NCI-H2227 treated with DMSO at 0.1 percent for 48 hours (cell line): ENCODE data around the gene SIK3.
"Not testable (repeated sequence)": the region's sequence is repeated elsewhere in the genome, so short reads cannot be mapped to it uniquely, and the experiment has no call there.

Experiments used
- DNase-seq: peaks from one replicate; lab custom pipeline; 2025; lab: John Stamatoyannopoulos, UW

Gene SIK3

GRCh38 chr11:116825854-116826750 is 272.1 kb downstream of the SIK3 start:
- DNase-seq = no peak

DNA sequence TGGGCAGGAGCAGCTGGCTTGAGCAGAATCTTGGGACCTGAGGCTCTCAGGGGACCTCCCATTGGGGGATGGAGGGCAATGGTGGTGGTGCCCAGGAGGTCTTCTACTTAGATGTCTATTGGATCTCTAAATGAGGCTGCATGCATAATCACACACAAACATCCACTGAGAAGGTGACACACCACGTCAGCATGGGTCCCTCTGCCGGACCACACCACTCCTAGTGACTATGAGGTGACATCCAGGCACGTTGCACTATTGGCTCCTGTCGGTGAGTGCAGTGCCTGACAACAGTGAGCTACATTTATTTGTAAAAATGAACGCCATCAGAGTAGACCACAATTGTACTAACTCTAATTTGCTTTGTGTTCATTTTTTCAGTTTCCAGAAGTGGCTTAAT is 272.8 kb downstream of the SIK3 start:
- no peak for DNase-seq

DNA sequence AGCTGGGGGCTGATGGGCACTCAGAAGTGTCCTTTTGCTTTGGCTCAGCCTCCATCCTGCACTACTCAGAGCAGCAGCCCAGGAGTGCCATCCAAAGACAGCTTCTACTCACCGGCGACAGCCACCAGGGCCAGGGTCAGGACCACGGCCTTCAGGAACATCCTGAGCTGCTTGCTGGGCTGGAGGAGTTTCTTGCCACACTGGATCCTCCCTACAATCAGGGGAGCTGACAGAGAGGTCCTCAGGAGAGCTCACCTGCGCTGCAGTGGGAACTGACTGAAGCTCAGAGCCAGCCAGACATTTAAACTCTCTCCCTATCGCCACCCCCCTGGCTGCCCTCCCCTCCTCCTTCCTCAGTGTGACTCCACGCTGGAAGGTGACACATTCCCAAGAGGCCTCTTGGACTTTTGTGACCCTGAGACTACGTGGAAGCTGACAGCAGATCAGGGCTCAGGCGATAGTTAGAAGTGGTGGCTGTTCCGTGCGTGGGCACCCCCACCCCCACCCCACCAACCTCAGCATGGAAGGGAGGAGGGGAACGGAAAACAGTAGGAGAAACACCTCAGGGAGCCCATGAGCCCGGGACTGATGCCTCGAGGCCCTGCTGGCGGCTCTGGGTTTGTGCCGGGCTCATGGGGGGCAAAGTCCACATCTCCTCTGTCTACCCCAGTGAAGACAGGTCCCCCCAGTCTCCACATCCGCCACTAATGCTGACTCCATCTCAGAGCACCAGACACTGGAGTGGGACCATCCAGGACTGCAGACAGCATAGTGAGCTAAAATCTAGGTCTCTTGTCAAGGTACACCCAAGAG is 275.0 kb downstream of the SIK3 start, which contains the start of gene APOA4:
TSS of gene APOA4 (minus strand) at position 274 of the 813 bp plus-strand sequence. CDS start at position 161, 113 bp downstream.
- DNase-seq = no peak

- no peak for DNase-seq
These were observed 275.7 kb downstream of the SIK3 start for GRCh38 chr11:116822575-116822974.

DNA sequence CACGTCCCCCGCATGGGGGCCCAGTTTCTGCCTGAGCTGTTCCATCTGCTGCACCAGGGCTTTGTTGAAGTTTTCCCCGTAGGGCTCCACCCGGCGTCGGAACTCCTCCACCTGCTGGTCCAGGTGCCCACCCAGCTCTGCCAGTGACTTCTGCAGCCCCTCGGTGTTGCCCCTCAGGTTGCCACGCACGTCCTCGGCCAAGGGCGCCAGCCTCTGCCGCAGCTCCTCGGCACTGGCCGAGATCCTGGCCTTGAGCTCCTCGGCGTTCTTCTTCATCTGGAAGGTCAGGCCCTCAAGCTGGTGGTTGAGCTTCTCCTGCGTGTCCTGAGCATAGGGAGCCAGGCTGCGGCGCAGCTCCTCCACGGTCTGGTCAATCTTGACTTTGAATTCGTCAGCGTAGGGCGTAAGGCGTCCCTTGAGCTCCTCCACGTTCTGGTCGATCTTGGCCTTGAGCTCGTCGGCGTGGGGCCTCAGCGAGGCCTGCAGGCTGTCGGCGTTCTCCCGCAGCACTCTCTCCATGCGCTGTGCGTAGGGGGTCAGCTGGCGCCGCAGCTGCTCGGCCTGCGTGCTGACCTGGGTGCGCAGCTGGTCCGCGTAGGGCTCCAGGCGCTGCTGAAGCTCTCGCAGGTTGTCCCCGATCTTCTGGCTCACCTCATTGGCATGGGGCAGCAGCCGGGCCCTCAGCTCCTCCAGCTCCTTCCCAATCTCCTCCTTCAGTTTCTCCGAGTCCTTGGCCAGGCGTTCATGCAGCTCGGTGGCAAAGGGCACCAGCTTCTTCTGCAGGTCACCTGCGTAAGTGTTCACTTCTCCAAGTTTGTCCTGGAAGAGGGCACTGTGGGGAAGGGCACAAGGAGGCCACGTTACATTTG is 276.9 kb downstream of the SIK3 start:
- no peak for DNase-seq

- DNase-seq = no peak
These were observed 279.2 kb downstream of the SIK3 start for GRCh38 chr11:116819049-116819448.

DNA sequence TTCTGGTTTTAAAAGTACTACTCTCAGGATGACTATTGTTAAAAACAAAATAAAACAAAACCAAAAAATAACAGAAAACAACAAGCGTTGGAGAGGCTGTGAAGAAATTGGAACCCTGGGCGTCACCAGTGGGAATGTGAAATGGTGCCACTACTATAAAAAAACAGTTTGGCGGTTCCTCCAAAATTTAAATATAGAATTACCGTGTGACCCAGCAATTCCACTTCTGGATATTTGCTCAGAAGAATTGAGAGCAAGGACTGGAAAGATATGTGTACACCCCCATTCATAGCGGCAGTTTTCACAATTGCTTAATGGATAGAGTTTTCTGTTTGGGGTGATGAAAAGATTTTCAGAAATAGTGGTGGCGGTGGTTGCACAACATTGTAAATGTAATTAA is 283.7 kb downstream of the SIK3 start:
- no peak for DNase-seq

- no peak for DNase-seq
These were observed 284.3 kb downstream of the SIK3 start for GRCh38 chr11:116813781-116814471.

DNA sequence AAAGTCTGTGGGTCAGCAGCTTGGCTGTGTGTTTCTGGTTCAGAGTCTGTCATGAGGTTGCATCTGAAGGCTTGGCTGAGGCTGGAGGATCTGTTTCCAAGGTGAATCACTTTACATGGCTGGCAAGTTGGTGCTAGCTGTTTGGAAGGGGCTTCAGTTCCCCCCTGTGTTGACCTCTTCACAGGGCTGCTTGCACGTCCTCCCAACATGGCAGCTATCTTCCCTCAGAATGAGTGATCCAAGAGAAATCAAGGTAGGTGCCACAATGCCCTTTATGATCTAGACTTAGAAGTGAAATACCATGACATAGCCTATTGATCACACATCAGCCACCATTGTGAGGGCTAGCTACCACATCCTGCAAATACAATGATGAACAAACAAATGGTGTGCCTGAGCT is 285.1 kb downstream of the SIK3 start:
- no peak for DNase-seq

DNA sequence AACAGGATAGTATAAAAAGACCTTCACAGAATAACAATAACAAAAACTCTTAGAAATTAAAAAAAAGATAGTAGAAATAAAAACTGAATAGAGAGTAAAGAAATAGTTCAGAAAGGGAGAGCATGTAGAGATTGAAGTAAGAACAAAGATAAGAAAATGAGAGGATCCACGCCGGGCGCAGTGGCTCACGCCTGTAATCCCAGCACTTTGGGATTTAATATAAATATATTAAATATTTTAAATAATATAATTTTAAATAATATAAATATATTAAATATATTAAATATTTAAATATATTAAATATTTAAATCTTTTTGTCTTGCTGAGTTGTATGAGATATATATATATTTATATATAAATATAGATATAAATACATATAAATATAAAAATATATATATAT is 286.1 kb downstream of the SIK3 start:
- DNase-seq = no peak

DNA sequence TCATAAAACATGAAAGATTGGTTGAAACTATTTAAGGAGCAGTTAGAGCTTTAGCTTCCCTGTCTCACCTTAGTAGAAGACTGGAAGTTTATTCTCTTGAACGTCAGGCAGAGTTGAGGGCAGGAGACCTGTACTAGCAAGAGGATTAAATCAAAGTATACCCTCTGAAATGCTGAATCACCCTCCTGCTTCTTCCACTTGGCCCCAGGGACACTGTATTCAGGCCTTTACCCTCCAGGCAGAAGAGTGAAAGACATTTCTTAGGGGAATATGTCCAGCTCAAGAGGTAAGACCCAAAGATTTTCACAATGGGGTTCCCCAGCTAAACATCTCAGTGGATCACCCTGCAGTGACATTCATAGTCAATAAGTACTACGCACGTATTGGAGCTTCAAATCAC is 287.0 kb downstream of the SIK3 start:
- DNase-seq = no peak

DNA sequence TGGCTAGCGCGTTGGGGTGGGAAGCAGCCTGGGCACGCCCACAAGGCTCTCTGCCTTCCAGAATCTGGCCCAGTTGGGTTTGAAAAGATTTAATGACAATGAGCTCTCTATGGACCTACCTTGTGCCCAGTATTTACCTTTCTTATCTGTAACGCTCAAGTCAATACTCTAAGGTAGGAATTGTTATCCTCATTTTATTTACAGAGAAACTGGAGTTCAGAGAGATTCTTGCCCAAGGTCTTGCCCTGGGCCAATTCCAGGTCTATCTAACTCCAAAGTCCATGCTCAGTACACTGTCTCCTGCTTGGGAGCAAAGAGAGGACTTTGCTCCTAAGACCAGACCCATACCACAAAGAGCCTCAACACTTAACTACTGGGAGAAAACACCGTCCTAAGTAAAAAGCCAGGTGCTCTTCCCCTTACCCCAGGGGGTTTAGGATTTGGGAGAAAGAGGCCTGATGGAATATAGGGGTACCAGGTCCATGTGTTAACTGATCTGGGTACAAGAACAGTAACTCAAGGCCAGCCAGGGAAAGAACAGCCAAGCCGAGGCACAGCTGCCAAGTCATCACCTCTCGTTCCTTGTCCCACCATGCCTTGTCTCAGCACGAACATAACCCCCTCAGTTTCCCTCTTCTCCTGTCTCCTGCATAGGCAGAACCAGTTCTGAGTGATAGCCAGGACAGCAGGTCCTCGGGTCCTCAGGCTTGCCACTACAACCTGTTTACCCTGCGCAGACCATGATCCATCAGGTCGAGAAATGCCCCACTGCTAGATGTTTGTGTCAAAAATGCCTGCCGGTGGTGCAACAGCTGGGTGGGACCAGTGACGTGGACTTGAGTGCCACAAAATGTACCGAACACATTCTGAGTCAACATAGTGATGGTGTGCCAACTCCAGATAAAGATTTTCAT is 289.7 kb downstream of the SIK3 start:
- DNase-seq = no peak

DNA sequence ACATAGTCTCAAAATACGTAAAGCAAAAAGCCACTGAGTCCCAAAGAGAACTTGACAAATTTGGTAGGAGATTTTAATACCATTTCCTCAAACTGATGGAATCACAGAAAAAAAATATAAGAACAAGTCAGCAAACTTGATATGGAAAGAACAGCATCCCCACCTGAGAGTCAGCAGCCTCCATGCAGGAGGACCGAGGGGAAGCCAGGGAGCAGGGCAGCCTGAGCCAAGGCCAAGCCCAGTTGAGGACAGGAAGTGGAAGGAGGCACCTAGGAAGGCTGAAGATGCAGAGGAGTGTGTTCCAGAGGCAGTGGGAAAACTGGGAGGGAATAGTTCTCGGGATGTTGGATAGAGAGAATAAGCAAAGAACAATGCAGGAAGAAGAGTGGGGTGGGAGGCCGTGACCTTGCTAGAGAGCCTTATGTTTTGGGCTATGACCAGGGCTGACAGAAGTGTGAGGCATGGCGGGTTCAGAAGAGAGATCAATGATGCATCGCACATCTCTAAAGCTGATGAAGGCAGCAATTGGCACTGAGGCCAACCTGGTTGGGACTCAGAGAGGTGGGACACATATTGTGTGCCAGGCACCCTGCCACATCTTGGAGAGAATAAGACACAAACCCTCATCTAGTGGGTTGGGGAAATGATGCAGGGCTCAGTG is 290.5 kb downstream of the SIK3 start:
- no peak for DNase-seq

DNA sequence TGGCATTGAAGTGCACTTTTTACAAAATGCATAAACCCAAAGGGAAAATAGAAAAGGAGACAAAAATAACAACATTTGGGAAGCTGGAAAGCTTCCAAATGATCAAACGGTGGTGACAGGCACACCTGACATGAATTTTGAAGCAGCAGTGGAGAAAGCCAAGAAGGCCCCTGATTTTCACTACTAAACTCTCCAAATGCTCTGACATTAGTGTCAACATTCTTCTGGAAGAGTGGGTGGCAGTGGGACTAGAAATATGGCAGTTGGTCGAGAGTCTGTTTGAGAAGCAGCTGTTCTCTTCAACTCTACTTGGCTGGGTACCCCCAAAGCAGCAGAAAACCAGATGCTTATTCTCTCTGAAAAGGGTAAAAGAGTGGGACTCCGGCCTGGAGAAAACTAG is 294.2 kb downstream of the SIK3 start:
- no peak for DNase-seq

GRCh38 chr11:116801662-116802061 is 296.6 kb downstream of the SIK3 start:
- DNase-seq = not testable (repeated sequence)

DNA sequence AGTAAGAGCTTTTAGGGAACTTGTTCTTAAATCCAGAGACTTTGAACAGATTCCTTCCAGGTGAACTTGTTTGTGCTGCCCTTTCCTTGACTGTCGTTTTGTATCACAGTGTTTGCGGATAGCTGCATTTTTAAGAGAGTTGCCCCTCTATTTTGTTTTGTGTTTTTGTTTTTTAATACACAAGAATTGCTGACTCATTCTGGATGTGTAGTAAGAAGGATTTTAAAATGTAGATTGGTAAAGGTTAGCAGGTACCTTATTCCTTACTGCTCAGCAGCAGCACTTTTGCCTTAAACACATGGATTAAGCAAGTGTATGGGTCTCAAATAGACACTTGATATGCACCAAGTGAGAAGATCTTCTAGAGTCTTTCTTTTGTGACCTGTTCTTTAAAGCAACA is 297.6 kb downstream of the SIK3 start:
- no peak for DNase-seq

DNA sequence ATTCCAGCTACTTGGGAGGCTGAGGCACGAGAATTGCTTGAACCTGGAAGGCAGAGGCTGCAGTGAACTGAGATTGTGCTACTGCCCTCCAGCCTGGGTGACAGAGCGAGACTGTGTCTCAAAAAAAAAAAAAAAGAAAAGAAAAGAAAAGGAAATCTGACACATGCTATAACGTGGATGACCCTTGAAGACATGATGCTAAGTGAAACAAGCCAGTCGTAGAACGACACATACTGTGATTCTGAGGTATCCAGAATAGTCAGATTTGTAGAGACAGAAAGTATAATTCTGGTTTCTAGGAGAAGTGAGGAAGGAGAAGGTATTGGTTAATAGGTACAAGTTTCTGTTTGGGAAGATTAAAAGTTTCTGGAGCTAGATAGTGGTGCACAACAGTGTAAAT is 299.9 kb downstream of the SIK3 start:
- DNase-seq = no peak

GRCh38 chr11:116797816-116798215 is 300.4 kb downstream of the SIK3 start:
- DNase-seq = no peak

- no peak for DNase-seq
These were observed 301.7 kb downstream of the SIK3 start for GRCh38 chr11:116796548-116796947.

- no peak for DNase-seq
These were observed 303.4 kb downstream of the SIK3 start for GRCh38 chr11:116794851-116795250.
